ENCODE data around the gene SYT1. TPM values are rescaled to one million over a fixed set of nuclear protein-coding genes. Genes with fewer than 3 reads are reported as not detected.

SYT1 gene
- total RNA-seq, 1 donor = not detected

- Histone ChIP-seq H3K36me3 (ENCODE audit: insufficient read depth, low read length) (no peaks in the 10 kb centered on the region), H3K27ac (ENCODE audit: low read depth, low read length) (no peak overlapping the region), H3K9me3 (ENCODE audit: low read depth, low read length) (no peaks in the 10 kb centered on the region), H3K4me3 (ENCODE audit: insufficient read depth, low read length) (no peak overlapping the region), H3K79me2 (ENCODE audit: insufficient read depth, low read length) (no peaks in the 10 kb centered on the region), H3K4me1 (ENCODE audit: insufficient read depth, low read length) (peaks cover 6% of the 10 kb centered on the region), H2AFZ (ENCODE audit: low read length) (no peak overlapping the region), H3K4me2 (ENCODE audit: insufficient read depth, low read length) (no peak overlapping the region), H4K20me1 (ENCODE audit: insufficient read depth, low read length) (no peaks in the 10 kb centered on the region), H3K27me3 (ENCODE audit: insufficient read depth, low read length) (no peaks in the 10 kb centered on the region)
- no peak for DNase-seq (ENCODE audit: insufficient read length, low spot score, missing footprints)
- TF ChIP-seq CTCF (IDR thresholded peaks at IDR 0.05; ENCODE audit: extremely low read depth, low read depth, low read length) = peak; percentile 29
These were observed 510.0 kb downstream of the SYT1 start for GRCh38 chr12:79374545-79374944.

GRCh38 chr12:79375050-79375449, 510.5 kb downstream of the SYT1 start:
- DNase-seq (ENCODE audit: insufficient read length, low spot score, missing footprints) = no peak

GRCh38 chr12:79378496-79378895, 513.9 kb downstream of the SYT1 start:
- Histone ChIP-seq H3K4me1 (ENCODE audit: insufficient read depth, low read length) (peaks cover 6% of the 10 kb centered on the region), H3K27ac (ENCODE audit: low read depth, low read length) (no peak overlapping the region), H3K9me3 (ENCODE audit: low read depth, low read length) (no peaks in the 10 kb centered on the region), H3K79me2 (ENCODE audit: insufficient read depth, low read length) (no peaks in the 10 kb centered on the region), H3K4me2 (ENCODE audit: insufficient read depth, low read length) (no peak overlapping the region), H3K36me3 (ENCODE audit: insufficient read depth, low read length) (no peaks in the 10 kb centered on the region), H3K4me3 (ENCODE audit: insufficient read depth, low read length) (no peak overlapping the region), H3K27me3 (ENCODE audit: insufficient read depth, low read length) (no peaks in the 10 kb centered on the region), H4K20me1 (ENCODE audit: insufficient read depth, low read length) (no peaks in the 10 kb centered on the region), H2AFZ (ENCODE audit: low read length) (peak overlapping the region; percentile 16)
- DNase-seq (ENCODE audit: insufficient read length, low spot score, missing footprints) = no peak
- no peak for TF ChIP-seq CTCF (IDR thresholded peaks at IDR 0.05; ENCODE audit: extremely low read depth, low read depth, low read length)

More at GRCh38 chr12:79375050-79375449, 510.5 kb downstream of the SYT1 start:
- Histone ChIP-seq H3K36me3 (ENCODE audit: insufficient read depth, low read length) (no peaks in the 10 kb centered on the region), H3K4me2 (ENCODE audit: insufficient read depth, low read length) (no peak overlapping the region), H3K27ac (ENCODE audit: low read depth, low read length) (no peak overlapping the region), H3K4me3 (ENCODE audit: insufficient read depth, low read length) (no peak overlapping the region), H3K4me1 (ENCODE audit: insufficient read depth, low read length) (peaks cover 6% of the 10 kb centered on the region), H3K9me3 (ENCODE audit: low read depth, low read length) (no peaks in the 10 kb centered on the region), H3K79me2 (ENCODE audit: insufficient read depth, low read length) (no peaks in the 10 kb centered on the region), H3K27me3 (ENCODE audit: insufficient read depth, low read length) (no peaks in the 10 kb centered on the region), H2AFZ (ENCODE audit: low read length) (peak overlapping the region; percentile 49), H4K20me1 (ENCODE audit: insufficient read depth, low read length) (no peaks in the 10 kb centered on the region)
- no peak for TF ChIP-seq CTCF (IDR thresholded peaks at IDR 0.05; ENCODE audit: extremely low read depth, low read depth, low read length)

GRCh38 chr12:79380402-79380801, 515.8 kb downstream of the SYT1 start:
- DNase-seq (ENCODE audit: insufficient read length, low spot score, missing footprints) = no peak
- Histone ChIP-seq H3K4me3 (ENCODE audit: insufficient read depth, low read length) (no peak overlapping the region), H2AFZ (ENCODE audit: low read length) (no peak overlapping the region), H3K4me2 (ENCODE audit: insufficient read depth, low read length) (no peak overlapping the region), H4K20me1 (ENCODE audit: insufficient read depth, low read length) (no peaks in the 10 kb centered on the region), H3K4me1 (ENCODE audit: insufficient read depth, low read length) (peaks cover 6% of the 10 kb centered on the region), H3K79me2 (ENCODE audit: insufficient read depth, low read length) (no peaks in the 10 kb centered on the region), H3K27me3 (ENCODE audit: insufficient read depth, low read length) (no peaks in the 10 kb centered on the region), H3K36me3 (ENCODE audit: insufficient read depth, low read length) (no peaks in the 10 kb centered on the region), H3K27ac (ENCODE audit: low read depth, low read length) (no peak overlapping the region), H3K9me3 (ENCODE audit: low read depth, low read length) (no peaks in the 10 kb centered on the region)
- no peak for TF ChIP-seq CTCF (IDR thresholded peaks at IDR 0.05; ENCODE audit: extremely low read depth, low read depth, low read length)

All from osteoblast (primary cell).